ENCODE measurements around the gene TSPAN5. TPM values are rescaled to one million over a fixed set of nuclear protein-coding genes. Genes with fewer than 3 reads are reported as not detected.

Gene TSPAN5
- total and polyA plus RNA-seq, 8 donors = 1.6 to 90.2 (median 8.5) TPM

GRCh38 chr4:98508829-98509598, 149.4 kb downstream of the TSPAN5 start:
- no peak overlapping the region for H3K27ac ChIP-seq
- DNase-seq = no peak
- 74 to 84% (median 81%) methylated on average over 7 of the region's 7 CpGs for WGBS, 5 donors
- no peaks in the 10 kb centered on the region for H3K27me3 ChIP-seq
- H3K4me3 ChIP-seq = no peak overlapping the region
- H3K4me1 ChIP-seq = no peaks in the 10 kb centered on the region
- no peaks in the 10 kb centered on the region for H3K9me3 ChIP-seq
- intact Hi-C loops (cut with DNase I; ENCODE audit: low total_unique reads) = no loop called here
- TF ChIP-seq POLR2AphosphoS5 (IDR thresholded peaks at IDR 0.05) (no peak), EP300 (IDR thresholded peaks at IDR 0.05) (no peak), POLR2A (IDR thresholded peaks at IDR 0.05) (no peak)
- H3K36me3 ChIP-seq = no peaks in the 10 kb centered on the region

DNA sequence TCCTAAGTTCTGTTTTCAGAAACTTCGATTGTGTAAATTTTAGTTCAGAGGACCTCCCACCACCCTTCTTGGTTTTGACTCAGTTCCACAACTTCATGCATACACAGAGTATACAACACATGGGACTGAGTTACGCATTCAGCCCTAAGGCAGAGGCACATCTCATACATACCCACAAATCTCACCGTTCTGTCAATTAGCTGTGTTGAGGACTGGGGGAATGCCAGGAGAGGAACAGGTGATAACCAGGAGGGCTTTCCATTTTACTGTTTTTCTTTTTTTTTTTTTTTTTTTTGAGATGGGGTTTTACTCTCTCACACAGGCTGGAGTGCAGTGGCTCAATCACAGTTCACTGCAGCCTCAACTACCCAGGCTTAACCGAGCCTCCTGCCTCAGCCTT, 150.2 kb downstream of the TSPAN5 start:
- no peak for DNase-seq
- intact Hi-C loops (cut with DNase I; ENCODE audit: low total_unique reads) = no loop called here
- 92 to 98% (median 95%) methylated on average over 4 of the region's 4 CpGs for WGBS, 5 donors
- no peak overlapping the region for H3K27ac ChIP-seq
- H3K36me3 ChIP-seq = no peaks in the 10 kb centered on the region
- no peak overlapping the region for H3K4me3 ChIP-seq
- H3K9me3 ChIP-seq = no peaks in the 10 kb centered on the region
- no peaks in the 10 kb centered on the region for H3K27me3 ChIP-seq
- no peaks in the 10 kb centered on the region for H3K4me1 ChIP-seq
- TF ChIP-seq CTCF (IDR thresholded peaks at IDR 0.05) (no peak), POLR2AphosphoS5 (IDR thresholded peaks at IDR 0.05) (no peak), EP300 (IDR thresholded peaks at IDR 0.05) (no peak), POLR2A (IDR thresholded peaks at IDR 0.05) (no peak)

DNA sequence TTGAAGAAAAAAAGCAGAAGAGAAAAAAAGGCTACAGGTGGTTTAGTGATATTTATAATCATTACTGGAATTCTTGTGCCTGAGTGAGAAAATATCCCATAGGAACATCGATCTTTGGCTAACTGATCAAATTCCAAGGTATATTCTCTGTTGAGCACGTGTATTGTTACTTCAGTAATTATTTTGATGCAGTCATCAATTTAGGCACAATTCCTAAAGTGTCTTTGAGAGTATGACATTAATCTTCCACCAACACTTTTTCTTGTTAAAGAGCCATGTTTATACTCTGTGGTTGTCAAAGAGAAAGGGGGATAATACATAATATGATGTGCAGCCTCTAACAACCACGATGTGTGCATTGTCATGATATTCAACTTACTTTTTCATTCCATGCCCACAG, 151.1 kb downstream of the TSPAN5 start:
- Histone ChIP-seq H3K4me3 (no peak overlapping the region), H3K27me3 (no peaks in the 10 kb centered on the region), H3K36me3 (no peaks in the 10 kb centered on the region), H3K9me3 (no peaks in the 10 kb centered on the region), H3K27ac (no peak overlapping the region), H3K4me1 (no peaks in the 10 kb centered on the region)
- intact Hi-C loops (cut with DNase I; ENCODE audit: low total_unique reads) = no loop called here
- DNase-seq = no peak
- 69 to 95% (median 91%) methylated on average over 3 of the region's 3 CpGs for WGBS, 5 donors
- no peak for TF ChIP-seq POLR2AphosphoS5 (IDR thresholded peaks at IDR 0.05)
- no peak for TF ChIP-seq CTCF (IDR thresholded peaks at IDR 0.05)
- no peak for TF ChIP-seq EP300 (IDR thresholded peaks at IDR 0.05)
- no peak for TF ChIP-seq POLR2A (IDR thresholded peaks at IDR 0.05)

- H3K27me3 ChIP-seq = no peaks in the 10 kb centered on the region
- H3K4me3 ChIP-seq = no peak overlapping the region
- H3K4me1 ChIP-seq = no peaks in the 10 kb centered on the region
- TF ChIP-seq POLR2AphosphoS5 (IDR thresholded peaks at IDR 0.05) = no peak
- no peak for TF ChIP-seq CTCF (IDR thresholded peaks at IDR 0.05)
- TF ChIP-seq EP300 (IDR thresholded peaks at IDR 0.05) = no peak
- TF ChIP-seq POLR2A (IDR thresholded peaks at IDR 0.05) = no peak
- no peaks in the 10 kb centered on the region for H3K9me3 ChIP-seq
- no peak overlapping the region for H3K27ac ChIP-seq
- no peak for DNase-seq
- no peaks in the 10 kb centered on the region for H3K36me3 ChIP-seq
- intact Hi-C loops (cut with DNase I; ENCODE audit: low total_unique reads) = no loop called here
- WGBS, 5 donors = 58 to 83% (median 71%) methylated on average over 5 of the region's 5 CpGs
Measured at GRCh38 chr4:98506462-98507132, 151.8 kb downstream of the TSPAN5 start.

DNA sequence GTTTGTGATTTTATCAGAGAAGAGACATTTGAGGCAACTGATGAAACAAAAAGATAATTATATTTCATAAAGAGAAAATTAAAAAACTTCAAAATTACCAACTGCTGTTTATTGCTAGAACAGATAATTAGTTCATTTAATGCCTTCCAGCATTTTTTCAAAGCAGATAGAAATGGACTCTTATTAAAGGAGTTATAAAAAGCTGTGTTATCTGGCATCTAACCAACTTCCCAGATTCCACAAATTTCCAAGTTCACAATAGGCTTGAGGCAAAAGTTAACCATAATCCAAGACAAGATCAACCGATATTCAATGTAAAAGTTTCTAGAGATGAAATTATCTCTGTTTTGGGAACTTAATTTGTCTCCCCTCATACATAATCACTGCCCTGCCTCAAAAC, 152.4 kb downstream of the TSPAN5 start:
- Histone ChIP-seq H3K4me3 (no peak overlapping the region), H3K27ac (no peak overlapping the region), H3K9me3 (no peaks in the 10 kb centered on the region), H3K27me3 (no peaks in the 10 kb centered on the region), H3K36me3 (no peaks in the 10 kb centered on the region), H3K4me1 (no peaks in the 10 kb centered on the region)
- 72 to 91% (median 85%) methylated on average over 1 of the region's 1 CpG for WGBS, 5 donors
- intact Hi-C loops (cut with DNase I; ENCODE audit: low total_unique reads) = no loop called here
- no peak for DNase-seq
- TF ChIP-seq POLR2A (IDR thresholded peaks at IDR 0.05) (no peak), EP300 (IDR thresholded peaks at IDR 0.05) (no peak), POLR2AphosphoS5 (IDR thresholded peaks at IDR 0.05) (no peak), CTCF (IDR thresholded peaks at IDR 0.05) (no peak)

All from stomach (tissue), 9 donors.